Stimulated activated CD8-positive, alpha-beta memory T cell treated with anti-CD3 and anti-CD28 coated beads, Interleukin-12 subunit alpha, Interleukin-12 subunit beta, amount 100 ng/mL, for 4 hours (primary cell): ENCODE data around the gene ETFDH.
A peak's percentile ranks its signal among the peaks of the same experiment; 100 is the strongest.
"Not testable (repeated sequence)": the region's sequence is repeated elsewhere in the genome, so short reads cannot be mapped to it uniquely, and the experiment has no call there.

Experiments used
- DNase-seq: peaks from one replicate; pipeline ENCODE4 v3.0.0-alpha.2; 2020; ENCODE audit warnings: low read depth

ETFDH gene

GRCh38 chr4:158671915-158672806 lies at the start of gene ETFDH:
Gene ETFDH, plus strand, starts transcription at chr4:158672296. Its CDS starts 161 bp downstream, at chr4:158672457.
- DNase-seq: peak; percentile 98

GRCh38 chr4:158624889-158625478 lies 47.1 kb upstream of the ETFDH start:
- no peak for DNase-seq

GRCh38 chr4:158625544-158625943 lies 46.6 kb upstream of the ETFDH start:
- DNase-seq: no peak

GRCh38 chr4:158630893-158631292 lies 41.2 kb upstream of the ETFDH start:
- no peak for DNase-seq

GRCh38 chr4:158636619-158637018 lies 35.5 kb upstream of the ETFDH start:
- DNase-seq: no peak

GRCh38 chr4:158644356-158644755 lies 27.7 kb upstream of the ETFDH start:
- no peak for DNase-seq

- no peak for DNase-seq
Observed at GRCh38 chr4:158644760-158645159, 27.3 kb upstream of the ETFDH start.

- no peak for DNase-seq
Observed at GRCh38 chr4:158649111-158649680, 22.9 kb upstream of the ETFDH start.

- DNase-seq: no peak
Observed at GRCh38 chr4:158652920-158653319, 19.2 kb upstream of the ETFDH start.

- DNase-seq: no peak
Observed at GRCh38 chr4:158656439-158656838, 15.7 kb upstream of the ETFDH start.

GRCh38 chr4:158657291-158657690 lies 14.8 kb upstream of the ETFDH start:
- no peak for DNase-seq

GRCh38 chr4:158663255-158663654 lies 8.8 kb upstream of the ETFDH start:
- DNase-seq: not testable (repeated sequence)

GRCh38 chr4:158663707-158664625 lies 8.1 kb upstream of the ETFDH start:
- DNase-seq: not testable (repeated sequence)

GRCh38 chr4:158664806-158665205 lies 7.3 kb upstream of the ETFDH start:
- no peak for DNase-seq

GRCh38 chr4:158666892-158667291 lies 5.2 kb upstream of the ETFDH start:
- DNase-seq: no peak

GRCh38 chr4:158667651-158668198 lies 4.4 kb upstream of the ETFDH start:
- DNase-seq: no peak

- DNase-seq: no peak
Observed at GRCh38 chr4:158669310-158669709, 2.8 kb upstream of the ETFDH start.

GRCh38 chr4:158670975-158671664 lies 976 bp upstream of the ETFDH start:
- DNase-seq: peak; percentile 29

GRCh38 chr4:158671665-158671914 lies 506 bp upstream of the ETFDH start, which contains the start of gene C4orf46:
Gene C4orf46, minus strand, starts transcription at chr4:158671887. Its CDS starts 86 bp downstream, at chr4:158671801.
- no peak for DNase-seq

GRCh38 chr4:158673633-158674032 lies 1.5 kb downstream of the ETFDH start:
- DNase-seq: no peak

GRCh38 chr4:158676076-158676475 lies 4.0 kb downstream of the ETFDH start:
- DNase-seq: no peak
